Adrenal gland (tissue), 12 donors: ENCODE measurements around the gene SPAG16. TPM values are rescaled to one million over a fixed set of nuclear protein-coding genes. Genes with fewer than 3 reads are reported as not detected.

Source experiments
- DNase-seq, 7 donors: peaks; one replicate each; pipeline ENCODE4 v3.0.0-alpha.2; 2019 to 2020
- H3K27ac ChIP-seq, 5 donors: fragments of 200-600 bp; sonication (generic) in 4 of 5; 1 replicate in 3 of 5; 2 replicates in 2 of 5; pipeline versions ENCODE4 v1.5.1 to v1.8.0; 2016 to 2020; ENCODE audit warnings: mild to moderate bottlenecking in 1 of 5
- H3K27me3 ChIP-seq: fragments of 200-600 bp; 2 replicates; pipeline ENCODE4 v1.8.0; 2021
- H3K36me3 ChIP-seq, 2 donors: fragments of 200-600 bp; replicated peaks in 1 of 2; 1 replicate in 1 of 2; 2 replicates in 1 of 2; pipeline versions ENCODE4 v1.5.1 to v1.8.0; 2018 to 2022
- H3K4me1 ChIP-seq, 2 donors: fragments of 200-600 bp; replicated peaks in 1 of 2; 1 replicate in 1 of 2; 2 replicates in 1 of 2; pipeline versions ENCODE4 v1.5.1 to v1.8.0; 2018 to 2021
- H3K4me3 ChIP-seq, 4 donors: fragments of 200-600 bp; sonication (generic) in 3 of 4; one replicate each; pipeline ENCODE4 v1.5.1; 2016 to 2018
- H3K9me3 ChIP-seq, 3 donors: fragments of 200-600 bp; sonication (generic) in 1 of 3; replicated peaks in 1 of 3; 1 replicate in 2 of 3; 2 replicates in 1 of 3; pipeline versions ENCODE4 v1.5.1 to v1.8.0; 2016 to 2021
- POLR2A ChIP-seq, 2 donors: fragments of 450-650 bp; IDR thresholded peaks; one replicate each; pipeline ENCODE4 v1.6.1; 2017; ENCODE audit warnings: antibody characterized with exemption in 2 of 2, mild to moderate bottlenecking in 2 of 2, moderate library complexity in 1 of 2
- WGBS, 4 donors: extraction: QIAGEN DNeasy Blood & Tissue Kit in 2 of 4; methylation state at CpG; one replicate each; pipeline versions ENCODE4 v1.1.5 to v1.1.7; 2013 to 2017; 5-methylcytosine and 5-hydroxymethylcytosine counted together
- intact Hi-C, 2 donors: fragments of 100-400 bp; cut with DNase I; formaldehyde crosslinking; loops; one replicate each; pipeline versions ENCODE4 v1.14.1 to v1.15.0; 2022 to 2023
- polyA plus RNA-seq, 3 donors: library from polyadenylated mRNA; stranded (reverse); fragments of 200-250 nt in 2 of 3; fragments of 350-450 nt in 1 of 3; fragmentation: Illumina TruSeq in 1 of 3; extraction: RNeasy Lipid Tissue Mini Kit (QIAGEN cat#74804) in 1 of 3; gene quantifications; one replicate each; pipeline ENCODE4 v1.2.3, GENCODE V29; 2013 to 2014
- total RNA-seq, 9 donors: library from RNA; depleted of rRNA in 4 of 9; stranded (reverse); fragments of >200 nt in 4 of 9; fragments of 120-200 nt in 1 of 9; fragmentation: NEBNext Ultra II Directional in 1 of 9; extraction: Animal tissue kit (Norgen Biotek cat#: 25700) in 1 of 9; gene quantifications; one replicate each; pipeline versions ENCODE4 v1.1.0 to v1.2.4, GENCODE V29; 2013 to 2023
- TF ChIP-seq, protein P1 (sequence below), 6 experiments: fragments of 450-650 bp in 4 of 6; fragments of 200-600 bp in 2 of 6; sonication (generic) in 1 of 6; IDR thresholded peaks; 1 replicate in 5 of 6; 2 replicates in 1 of 6; pipeline versions ENCODE4 v1.5.1 to v1.8.0; 2016 to 2021; ENCODE audit warnings: antibody characterized with exemption in 6 of 6, mild to moderate bottlenecking in 2 of 6, moderate library complexity in 1 of 6
- donor health status: healthy with polysubstance abuse.
- donor health status: Bipolar disorder and iron deficiency.
- donor health status: DM: yes; HTN: yes; CAD: no.
- donor health status: DM: no; HTN: no; CAD: no.
- donor health status: DM: no; HTN: no; CAD: no.
- donor health status: DM: yes; HTN: yes; CAD: no.

Gene SPAG16
- total and polyA plus RNA-seq, 12 donors = 12.4 to 45.3 (median 21.8) TPM

DNA sequence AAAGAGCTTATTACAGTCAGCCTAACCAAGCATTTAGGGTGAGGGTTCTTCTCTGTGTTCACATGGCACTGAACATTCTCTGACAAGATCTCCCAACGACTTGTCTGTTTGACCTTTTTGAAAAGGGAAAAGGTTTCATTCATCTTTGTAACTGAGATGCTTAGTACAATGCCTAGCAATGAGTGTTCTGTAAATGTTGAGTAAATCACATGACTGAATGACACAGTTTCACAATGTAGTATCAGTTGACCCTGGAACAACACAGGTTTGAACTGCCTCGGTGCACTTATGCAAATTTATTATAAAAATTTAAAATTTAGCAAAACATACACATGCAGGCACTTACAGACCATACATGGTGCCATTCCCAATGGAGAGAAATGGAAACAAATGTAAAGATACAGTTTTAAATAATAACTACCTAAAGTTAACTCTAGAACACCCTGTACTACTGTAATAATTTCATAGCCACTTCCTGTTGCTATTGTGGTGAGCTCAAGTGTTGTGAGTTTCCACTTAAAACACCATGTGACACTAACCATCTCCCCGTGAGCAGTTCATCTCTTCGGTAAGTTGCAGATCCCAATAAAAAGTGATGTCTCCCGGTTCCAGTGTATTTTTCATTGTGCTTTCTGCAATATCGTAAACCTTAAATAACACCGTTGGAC, 1092.5 kb downstream of the SPAG16 start:
- WGBS, 4 donors = 77 to 82% (median 80%) methylated on average over 7 of the region's 7 CpGs
- H3K36me3 ChIP-seq = no peaks in the 10 kb centered on the region

DNA sequence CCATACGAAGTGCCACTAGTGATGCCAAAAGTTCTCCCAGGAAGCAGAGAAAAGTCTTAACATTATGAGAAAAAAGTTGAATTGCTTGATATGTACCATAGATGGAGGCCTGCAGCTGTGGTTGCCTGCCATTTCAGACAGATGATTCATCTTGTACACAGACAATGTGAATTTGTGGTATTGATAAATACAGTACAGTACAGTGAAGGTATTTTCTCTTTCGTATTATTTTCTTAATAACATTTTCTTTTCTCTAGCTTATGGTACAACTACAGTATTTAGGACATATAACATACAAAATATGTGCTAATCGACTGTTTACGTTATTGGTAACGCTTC, 1093.0 kb downstream of the SPAG16 start:
- no peaks in the 10 kb centered on the region for H3K9me3 ChIP-seq
- intact Hi-C loops = no loop called here
- H3K27me3 ChIP-seq = no peaks in the 10 kb centered on the region
- TF ChIP-seq POLR2A (IDR thresholded peaks at IDR 0.05) = no peak
- TF ChIP-seq, protein P1, sequence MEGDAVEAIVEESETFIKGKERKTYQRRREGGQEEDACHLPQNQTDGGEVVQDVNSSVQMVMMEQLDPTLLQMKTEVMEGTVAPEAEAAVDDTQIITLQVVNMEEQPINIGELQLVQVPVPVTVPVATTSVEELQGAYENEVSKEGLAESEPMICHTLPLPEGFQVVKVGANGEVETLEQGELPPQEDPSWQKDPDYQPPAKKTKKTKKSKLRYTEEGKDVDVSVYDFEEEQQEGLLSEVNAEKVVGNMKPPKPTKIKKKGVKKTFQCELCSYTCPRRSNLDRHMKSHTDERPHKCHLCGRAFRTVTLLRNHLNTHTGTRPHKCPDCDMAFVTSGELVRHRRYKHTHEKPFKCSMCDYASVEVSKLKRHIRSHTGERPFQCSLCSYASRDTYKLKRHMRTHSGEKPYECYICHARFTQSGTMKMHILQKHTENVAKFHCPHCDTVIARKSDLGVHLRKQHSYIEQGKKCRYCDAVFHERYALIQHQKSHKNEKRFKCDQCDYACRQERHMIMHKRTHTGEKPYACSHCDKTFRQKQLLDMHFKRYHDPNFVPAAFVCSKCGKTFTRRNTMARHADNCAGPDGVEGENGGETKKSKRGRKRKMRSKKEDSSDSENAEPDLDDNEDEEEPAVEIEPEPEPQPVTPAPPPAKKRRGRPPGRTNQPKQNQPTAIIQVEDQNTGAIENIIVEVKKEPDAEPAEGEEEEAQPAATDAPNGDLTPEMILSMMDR (IDR thresholded peaks at IDR 0.05) = no peak
- H3K4me3 ChIP-seq = no peak overlapping the region
- no peaks in the 10 kb centered on the region for H3K4me1 ChIP-seq
- WGBS, 4 donors = 83 to 90% (median 88%) methylated on average over 5 of the region's 5 CpGs
- no peak for DNase-seq
- H3K36me3 ChIP-seq = no peaks in the 10 kb centered on the region
- no peak overlapping the region for H3K27ac ChIP-seq

More for the DNA sequence above, 1092.5 kb downstream of the SPAG16 start:
- intact Hi-C loops = no loop called here
- Histone ChIP-seq H3K27me3 (no peaks in the 10 kb centered on the region), H3K9me3 (no peaks in the 10 kb centered on the region), H3K4me3 (no peak overlapping the region), H3K27ac (no peak overlapping the region), H3K4me1 (no peaks in the 10 kb centered on the region)
- TF ChIP-seq, protein P1 (IDR thresholded peaks at IDR 0.05) = no peak
- TF ChIP-seq POLR2A (IDR thresholded peaks at IDR 0.05) = no peak
- no peak for DNase-seq

DNA sequence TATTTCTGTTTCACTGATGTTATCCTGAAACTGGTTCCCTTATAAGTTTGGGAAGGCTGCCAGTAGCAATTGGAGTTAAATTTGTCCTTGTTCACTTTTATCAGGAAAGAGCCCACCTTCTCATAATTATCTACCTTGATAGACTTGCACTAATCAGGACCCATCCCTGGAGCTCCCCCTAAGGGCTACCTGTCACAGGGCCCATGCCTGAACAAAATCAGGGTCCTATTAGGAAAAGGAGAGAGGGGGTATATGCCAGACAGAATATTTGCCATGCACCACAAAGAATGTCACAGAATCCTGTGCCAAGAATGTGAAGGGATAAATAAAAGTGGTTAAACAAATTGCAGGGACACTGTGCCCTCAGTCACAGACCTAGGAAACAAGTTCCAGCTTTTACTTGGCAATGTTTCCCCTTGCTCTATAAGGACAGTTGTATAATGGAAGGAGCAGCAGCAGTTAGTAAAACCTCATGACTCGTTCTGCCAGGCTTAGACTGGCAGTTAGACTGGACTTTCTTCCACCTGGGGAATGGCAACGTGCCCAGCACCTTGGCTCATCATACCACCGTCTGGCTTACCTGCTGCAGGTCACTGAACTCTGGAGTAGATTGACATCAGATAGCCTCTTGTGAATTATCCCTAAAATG, 1094.3 kb downstream of the SPAG16 start:
- Histone ChIP-seq H3K9me3 (no peaks in the 10 kb centered on the region), H3K4me3 (no peak overlapping the region), H3K4me1 (no peaks in the 10 kb centered on the region), H3K36me3 (no peaks in the 10 kb centered on the region), H3K27me3 (no peaks in the 10 kb centered on the region), H3K27ac (no peak overlapping the region)
- DNase-seq = no peak
- WGBS, 4 donors = 33 to 50% (median 43%) methylated on average over 3 of the region's 3 CpGs
- intact Hi-C loops = no loop called here
- TF ChIP-seq POLR2A (IDR thresholded peaks at IDR 0.05) = no peak
- TF ChIP-seq, protein P1 (IDR thresholded peaks at IDR 0.05) = no peak

DNA sequence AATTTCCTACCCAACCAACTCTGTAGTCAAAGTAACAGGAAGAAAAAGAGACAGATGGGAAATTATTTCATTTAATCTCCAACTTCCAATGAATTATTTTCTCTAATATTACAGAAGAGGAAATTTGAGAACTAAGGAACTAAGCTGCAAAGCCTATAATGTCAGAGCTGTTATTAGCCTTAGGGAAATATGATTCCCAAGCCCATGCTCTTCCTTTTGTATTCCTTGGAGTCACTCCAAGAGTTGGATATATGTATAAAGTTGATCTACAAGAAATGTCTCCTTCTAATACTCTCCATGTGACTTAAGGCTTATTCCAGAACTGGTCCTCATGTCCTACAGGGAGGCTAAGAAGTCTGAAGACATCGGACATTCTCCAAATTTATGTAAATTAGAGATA, 1095.0 kb downstream of the SPAG16 start:
- intact Hi-C loops = no loop called here

More for the DNA sequence above, 1095.0 kb downstream of the SPAG16 start:
- Histone ChIP-seq H3K27me3 (no peaks in the 10 kb centered on the region), H3K27ac (no peak overlapping the region), H3K9me3 (no peaks in the 10 kb centered on the region), H3K4me3 (no peak overlapping the region), H3K4me1 (no peaks in the 10 kb centered on the region), H3K36me3 (no peaks in the 10 kb centered on the region)
- WGBS, 4 donors = 82 to 85% (median 83%) methylated on average over 1 of the region's 1 CpG
- no peak for DNase-seq
- TF ChIP-seq POLR2A (IDR thresholded peaks at IDR 0.05) = no peak
- TF ChIP-seq, protein P1 (IDR thresholded peaks at IDR 0.05) = no peak
